GOT3 (cell line): ENCODE data around the gene WDPCP.
"Not testable (repeated sequence)": the region's sequence is repeated elsewhere in the genome, so short reads cannot be mapped to it uniquely, and the experiment has no call there.

Experiments used
- DNase-seq: peaks from one replicate; lab custom pipeline; 2025; ENCODE audit warnings: mixed read lengths; lab: John Stamatoyannopoulos, UW

The WDPCP gene

GRCh38 chr2:63590626-63591408, 2.5 kb upstream of the WDPCP start:
- DNase-seq, result no peak

GRCh38 chr2:63589148-63589958, 1.1 kb upstream of the WDPCP start:
- no peak for DNase-seq

- no peak for DNase-seq
These were observed 378 bp downstream of the WDPCP start for GRCh38 chr2:63587814-63588384.

GRCh38 chr2:63582873-63583272, 5.4 kb downstream of the WDPCP start:
- no peak for DNase-seq

- DNase-seq, result no peak
These were observed 6.8 kb downstream of the WDPCP start for GRCh38 chr2:63581298-63581961.

- DNase-seq, result no peak
These were observed 7.5 kb downstream of the WDPCP start for GRCh38 chr2:63580651-63581297.

GRCh38 chr2:63578767-63579166, 9.5 kb downstream of the WDPCP start:
- no peak for DNase-seq

GRCh38 chr2:63576546-63576945, 11.7 kb downstream of the WDPCP start:
- DNase-seq, result no peak

- DNase-seq, result not testable (repeated sequence)
These were observed 14.4 kb downstream of the WDPCP start for GRCh38 chr2:63573726-63574345.

- not testable (repeated sequence) for DNase-seq
These were observed 15.3 kb downstream of the WDPCP start for GRCh38 chr2:63573026-63573425.

GRCh38 chr2:63572001-63572400, 16.3 kb downstream of the WDPCP start:
- no peak for DNase-seq

- no peak for DNase-seq
These were observed 17.0 kb downstream of the WDPCP start for GRCh38 chr2:63571291-63571690.

- no peak for DNase-seq
These were observed 18.5 kb downstream of the WDPCP start for GRCh38 chr2:63569740-63570139.

GRCh38 chr2:63562751-63563150, 25.5 kb downstream of the WDPCP start:
- DNase-seq, result no peak

GRCh38 chr2:63558922-63559321, 29.4 kb downstream of the WDPCP start:
- DNase-seq, result not testable (repeated sequence)

- DNase-seq, result not testable (repeated sequence)
These were observed 30.5 kb downstream of the WDPCP start for GRCh38 chr2:63557819-63558218.

GRCh38 chr2:63555931-63556330, 32.3 kb downstream of the WDPCP start:
- no peak for DNase-seq

GRCh38 chr2:63555299-63555698, 33.0 kb downstream of the WDPCP start:
- no peak for DNase-seq

- no peak for DNase-seq
These were observed 35.2 kb downstream of the WDPCP start for GRCh38 chr2:63553049-63553448.

GRCh38 chr2:63545023-63545422, 43.3 kb downstream of the WDPCP start:
- DNase-seq, result no peak

GRCh38 chr2:63544017-63544627, 44.2 kb downstream of the WDPCP start:
- DNase-seq, result no peak
